ENCODE measurements around the gene NPFF. TPM values are rescaled to one million over a fixed set of nuclear protein-coding genes. Genes with fewer than 3 reads are reported as not detected.

Gene NPFF
- total and polyA plus RNA-seq, 7 donors = not detected

DNA sequence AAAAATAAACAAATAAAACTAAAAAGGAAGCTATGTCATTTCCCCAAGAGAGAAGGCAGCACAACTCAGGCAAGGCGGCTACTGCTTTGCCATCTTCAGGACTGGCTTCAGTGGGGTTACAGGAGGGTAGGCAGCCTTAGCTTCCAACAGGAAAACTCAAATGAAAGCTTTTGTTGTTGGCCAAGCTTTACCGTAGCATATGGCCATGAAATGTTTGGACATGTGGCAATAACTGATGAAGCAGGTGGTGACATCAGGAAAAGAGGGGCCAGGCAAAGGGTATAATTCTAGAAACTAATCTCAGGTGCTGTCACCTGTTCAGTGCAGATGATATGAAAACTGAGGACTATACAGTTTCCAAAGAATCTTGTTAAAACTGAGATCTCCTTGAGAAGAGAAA, 22.8 kb upstream of the NPFF start:
- 89 to 91% methylated on average over 2 of the region's 2 CpGs for WGBS, 2 donors
- no peaks in the 10 kb centered on the region for H3K4me1 ChIP-seq
- no peaks in the 10 kb centered on the region for H3K9me3 ChIP-seq
- no peak overlapping the region for H3K27ac ChIP-seq
- intact Hi-C loops (cut with DNase I) = no loop called here
- DNase-seq = no peak
- no peak overlapping the region for H3K4me3 ChIP-seq
- H3K36me3 ChIP-seq = peaks cover 39 to 99% (median 60%) of the 10 kb centered on the region in 4 donors
- TF ChIP-seq POLR2A (IDR thresholded peaks at IDR 0.05) = no peak
- H3K27me3 ChIP-seq = no peaks in the 10 kb centered on the region

DNA sequence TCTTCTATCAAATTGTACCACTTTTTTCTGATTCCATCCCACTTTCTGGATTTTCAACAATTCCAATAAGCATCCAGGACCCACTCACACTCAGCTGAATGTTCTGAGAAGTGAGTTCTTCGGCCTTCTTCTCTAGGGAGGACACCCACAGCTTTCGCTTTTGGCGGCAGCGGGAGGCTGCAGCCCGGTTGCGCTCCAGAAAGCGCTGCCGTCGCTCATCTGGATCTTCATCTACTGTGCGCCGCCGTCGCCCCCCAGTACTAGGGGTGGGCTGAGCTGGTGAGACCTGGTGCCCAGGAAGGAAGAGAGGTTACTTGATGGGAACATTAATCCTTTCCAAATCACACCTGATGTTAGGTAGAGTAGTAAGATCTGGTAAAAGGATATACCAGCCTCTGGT, 17.2 kb upstream of the NPFF start:
- peaks cover 23 to 99% (median 63%) of the 10 kb centered on the region in 4 donors for H3K36me3 ChIP-seq
- intact Hi-C loops (cut with DNase I) = no loop called here
- 97 to 98% methylated on average over 13 of the region's 13 CpGs for WGBS, 2 donors
- DNase-seq = no peak
- no peak overlapping the region for H3K4me3 ChIP-seq
- no peaks in the 10 kb centered on the region for H3K4me1 ChIP-seq
- TF ChIP-seq EP300 (IDR thresholded peaks at IDR 0.05) = no peak
- TF ChIP-seq POLR2AphosphoS5 (IDR thresholded peaks at IDR 0.05) = no peak
- no peak for TF ChIP-seq POLR2A (IDR thresholded peaks at IDR 0.05)
- H3K27ac ChIP-seq = no peak overlapping the region
- H3K27me3 ChIP-seq = no peaks in the 10 kb centered on the region
- H3K9me3 ChIP-seq = no peaks in the 10 kb centered on the region

DNA sequence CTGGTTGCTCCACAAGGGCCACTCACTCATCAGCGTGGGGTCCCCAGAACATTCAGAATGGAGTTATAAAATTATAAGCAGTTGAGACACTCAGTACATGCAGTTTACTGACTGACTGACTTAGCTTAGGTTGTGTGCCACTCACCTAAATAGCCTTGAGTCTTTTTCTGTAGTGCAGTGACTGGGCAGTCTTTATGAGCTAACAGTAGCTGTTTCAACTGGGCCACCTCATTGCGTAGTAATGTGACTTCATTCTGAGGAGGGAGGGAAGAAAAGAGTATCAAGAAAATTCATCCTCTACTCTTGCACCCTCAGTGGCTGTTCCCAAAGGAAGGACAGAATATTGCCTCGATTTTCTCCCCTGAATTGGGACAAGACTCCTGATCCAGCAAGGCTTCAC, 15.8 kb upstream of the NPFF start:
- WGBS, 2 donors = 96% methylated on average over 3 of the region's 3 CpGs
- H3K27ac ChIP-seq = no peak overlapping the region
- H3K4me3 ChIP-seq = no peak overlapping the region
- intact Hi-C loops (cut with DNase I) = no loop called here
- no peaks in the 10 kb centered on the region for H3K27me3 ChIP-seq
- no peaks in the 10 kb centered on the region for H3K9me3 ChIP-seq
- TF ChIP-seq, protein P1, sequence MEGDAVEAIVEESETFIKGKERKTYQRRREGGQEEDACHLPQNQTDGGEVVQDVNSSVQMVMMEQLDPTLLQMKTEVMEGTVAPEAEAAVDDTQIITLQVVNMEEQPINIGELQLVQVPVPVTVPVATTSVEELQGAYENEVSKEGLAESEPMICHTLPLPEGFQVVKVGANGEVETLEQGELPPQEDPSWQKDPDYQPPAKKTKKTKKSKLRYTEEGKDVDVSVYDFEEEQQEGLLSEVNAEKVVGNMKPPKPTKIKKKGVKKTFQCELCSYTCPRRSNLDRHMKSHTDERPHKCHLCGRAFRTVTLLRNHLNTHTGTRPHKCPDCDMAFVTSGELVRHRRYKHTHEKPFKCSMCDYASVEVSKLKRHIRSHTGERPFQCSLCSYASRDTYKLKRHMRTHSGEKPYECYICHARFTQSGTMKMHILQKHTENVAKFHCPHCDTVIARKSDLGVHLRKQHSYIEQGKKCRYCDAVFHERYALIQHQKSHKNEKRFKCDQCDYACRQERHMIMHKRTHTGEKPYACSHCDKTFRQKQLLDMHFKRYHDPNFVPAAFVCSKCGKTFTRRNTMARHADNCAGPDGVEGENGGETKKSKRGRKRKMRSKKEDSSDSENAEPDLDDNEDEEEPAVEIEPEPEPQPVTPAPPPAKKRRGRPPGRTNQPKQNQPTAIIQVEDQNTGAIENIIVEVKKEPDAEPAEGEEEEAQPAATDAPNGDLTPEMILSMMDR (IDR thresholded peaks at IDR 0.05) = no peak
- TF ChIP-seq POLR2A (IDR thresholded peaks at IDR 0.05) (no peak), POLR2AphosphoS5 (IDR thresholded peaks at IDR 0.05) (no peak), EP300 (IDR thresholded peaks at IDR 0.05) (no peak)
- no peaks in the 10 kb centered on the region for H3K4me1 ChIP-seq
- no peak for DNase-seq
- peaks cover 23 to 99% (median 60%) of the 10 kb centered on the region in 4 donors for H3K36me3 ChIP-seq

DNA sequence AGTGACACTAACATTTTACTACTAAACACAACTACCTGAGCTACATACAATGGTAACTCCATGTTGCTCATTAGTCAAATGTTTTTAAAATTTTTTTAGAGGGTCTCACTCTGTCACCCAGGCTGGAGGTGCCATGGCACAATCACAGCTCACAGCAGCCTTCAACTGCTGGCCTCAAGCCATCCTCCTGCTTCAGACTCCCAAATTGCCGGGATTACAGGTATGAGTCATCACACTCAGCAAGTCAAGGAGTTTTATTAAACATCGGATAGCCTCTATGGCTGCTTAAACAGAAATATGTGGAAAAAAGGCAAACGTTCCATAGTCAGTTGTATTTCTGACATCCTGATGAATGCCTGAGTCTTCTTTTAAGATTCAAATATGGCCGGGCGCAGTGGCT, 11.1 kb upstream of the NPFF start:
- DNase-seq = no peak
- Histone ChIP-seq H3K9me3 (no peaks in the 10 kb centered on the region), H3K4me1 (no peaks in the 10 kb centered on the region), H3K27me3 (no peaks in the 10 kb centered on the region), H3K27ac (no peak overlapping the region), H3K4me3 (no peak overlapping the region), H3K36me3 (peaks cover 22 to 100% (median 75%) of the 10 kb centered on the region in 4 donors)
- TF ChIP-seq POLR2A (IDR thresholded peaks at IDR 0.05) (no peak), POLR2AphosphoS5 (IDR thresholded peaks at IDR 0.05) (no peak), EP300 (IDR thresholded peaks at IDR 0.05) (no peak)
- TF ChIP-seq, protein P1 (IDR thresholded peaks at IDR 0.05) = no peak
- 71 to 87% methylated on average over 5 of the region's 5 CpGs for WGBS, 2 donors
- intact Hi-C loops (cut with DNase I) = no loop called here

DNA sequence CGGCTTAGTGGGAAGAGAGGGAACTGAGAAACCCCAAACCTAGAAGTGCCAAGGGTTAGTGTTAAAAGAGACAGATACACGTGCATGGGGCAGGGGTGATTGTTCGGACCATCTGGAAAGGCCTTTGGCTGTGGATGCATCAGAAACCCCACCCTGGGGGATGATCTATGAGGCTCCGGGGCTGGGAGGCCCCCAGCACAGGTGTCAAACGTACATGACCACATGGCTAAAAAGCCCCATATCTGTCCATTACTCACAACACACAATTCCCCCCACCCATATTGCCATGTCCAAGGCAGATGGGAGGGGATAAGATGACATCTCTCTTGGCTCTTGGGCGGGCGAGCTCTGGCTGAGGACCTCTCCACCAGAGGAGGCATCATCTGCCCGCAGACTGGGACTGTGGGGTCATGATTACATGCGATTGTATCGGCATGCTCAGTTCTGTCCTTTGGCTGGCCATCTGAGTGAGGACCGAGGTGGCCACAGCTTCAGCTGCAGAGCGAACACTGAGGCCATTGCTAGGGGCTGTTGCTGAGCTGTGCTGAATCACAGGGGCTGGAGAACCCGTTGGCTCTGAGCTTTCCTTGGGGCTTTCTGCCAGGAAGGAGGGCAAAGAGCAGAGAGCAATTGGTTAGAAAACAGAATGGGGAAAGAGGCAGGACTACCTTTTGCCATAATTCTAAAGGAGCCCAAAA, 9.6 kb upstream of the NPFF start:
- Histone ChIP-seq H3K27ac (no peak overlapping the region), H3K36me3 (peaks cover 9 to 98% (median 71%) of the 10 kb centered on the region in 4 donors), H3K4me3 (no peak overlapping the region), H3K27me3 (no peaks in the 10 kb centered on the region), H3K9me3 (no peaks in the 10 kb centered on the region), H3K4me1 (no peaks in the 10 kb centered on the region)
- no peak for DNase-seq
- 89 to 91% methylated on average over 13 of the region's 13 CpGs for WGBS, 2 donors
- intact Hi-C loops (cut with DNase I) = no loop called here
- TF ChIP-seq, protein P1 (IDR thresholded peaks at IDR 0.05) = no peak
- no peak for TF ChIP-seq EP300 (IDR thresholded peaks at IDR 0.05)
- TF ChIP-seq POLR2A (IDR thresholded peaks at IDR 0.05) = no peak
- TF ChIP-seq POLR2AphosphoS5 (IDR thresholded peaks at IDR 0.05) = no peak

DNA sequence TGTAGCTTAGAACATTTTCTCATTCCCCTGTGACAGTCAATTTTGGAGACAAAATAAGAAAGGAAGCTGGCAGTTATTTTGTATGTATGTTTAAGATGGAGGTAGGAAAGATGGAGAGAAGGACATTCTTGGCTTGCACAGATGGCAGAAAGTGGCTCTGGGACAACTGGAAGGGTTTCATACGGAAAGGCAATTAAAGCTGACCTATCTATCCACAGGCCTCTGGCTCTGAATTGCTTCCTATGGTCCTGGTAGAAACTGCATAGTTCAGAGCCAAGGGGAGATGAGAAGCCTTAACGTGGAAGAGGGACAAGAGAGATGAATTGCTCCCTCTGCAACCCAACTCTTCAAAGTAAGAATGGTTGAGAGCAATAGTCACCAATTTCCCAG, 8.0 kb upstream of the NPFF start:
- Histone ChIP-seq H3K27me3 (no peaks in the 10 kb centered on the region), H3K27ac (no peak overlapping the region), H3K4me3 (no peak overlapping the region), H3K36me3 (peaks cover 13 to 98% (median 61%) of the 10 kb centered on the region in 4 donors), H3K9me3 (no peaks in the 10 kb centered on the region), H3K4me1 (no peaks in the 10 kb centered on the region)
- TF ChIP-seq, protein P1 (IDR thresholded peaks at IDR 0.05) = no peak
- TF ChIP-seq POLR2A (IDR thresholded peaks at IDR 0.05) (no peak), POLR2AphosphoS5 (IDR thresholded peaks at IDR 0.05) (no peak), EP300 (IDR thresholded peaks at IDR 0.05) (no peak)
- DNase-seq = no peak
- WGBS, 2 donors = 81 to 88% methylated on average over 2 of the region's 2 CpGs
- intact Hi-C loops (cut with DNase I) = no loop called here

Data from sigmoid colon (tissue), 7 donors.